KMS-11 (cell line): Measurements from ENCODE around the gene ABCC5.

Source experiments
- H2AFZ ChIP-seq: fragments of 200-600 bp; sonication (generic); 2 replicates; pipeline ENCODE4 v1.6.1; 2016; ENCODE audit warnings: antibody characterized with exemption, mixed run types, low read depth
- H3K27ac ChIP-seq: fragments of 200-600 bp; sonication (generic); 2 replicates; pipeline ENCODE4 v1.6.1; 2016; ENCODE audit warnings: mild to moderate bottlenecking, mixed run types
- H3K27me3 ChIP-seq: fragments of 200-600 bp; sonication (generic); 2 replicates; pipeline ENCODE4 v1.6.1; 2017; ENCODE audit warnings: mild to moderate bottlenecking, low read depth, mixed run types, moderate library complexity; ENCODE audit not compliant: insufficient read depth
- H3K36me3 ChIP-seq: fragments of 200-600 bp; sonication (generic); 2 replicates; pipeline ENCODE4 v1.6.1; 2017; ENCODE audit warnings: mild to moderate bottlenecking, mixed run types; ENCODE audit not compliant: insufficient read depth
- H3K4me1 ChIP-seq: fragments of 200-600 bp; sonication (generic); 2 replicates; pipeline ENCODE4 v1.6.1; 2016; ENCODE audit warnings: mild to moderate bottlenecking, low read depth, mixed run types; ENCODE audit not compliant: poor library complexity, severe bottlenecking
- H3K4me2 ChIP-seq: fragments of 200-600 bp; sonication (generic); 2 replicates; pipeline ENCODE4 v1.7.0; 2016; ENCODE audit warnings: mild to moderate bottlenecking, mixed run types
- H3K4me3 ChIP-seq: fragments of 200-600 bp; sonication (generic); IDR thresholded peaks from 2 replicates; pipeline ENCODE4 v1.6.1; 2017; ENCODE audit warnings: low read depth, low read length, mixed read lengths; ENCODE audit not compliant: insufficient read depth
- H3K79me2 ChIP-seq: fragments of 200-600 bp; sonication (generic); 2 replicates; pipeline ENCODE4 v1.6.1; 2016; ENCODE audit warnings: low read depth, mixed run types; ENCODE audit not compliant: insufficient read depth
- H3K9ac ChIP-seq: fragments of 200-600 bp; sonication (generic); 2 replicates; pipeline ENCODE4 v1.6.1; 2016; ENCODE audit warnings: mild to moderate bottlenecking, mixed run types
- H4K20me1 ChIP-seq: fragments of 200-600 bp; sonication (generic); 2 replicates; pipeline ENCODE4 v1.6.1; 2016; ENCODE audit warnings: mild to moderate bottlenecking, mixed run types; ENCODE audit not compliant: insufficient read depth
- CTCF ChIP-seq: fragments of 200-600 bp; sonication (generic); conservative IDR thresholded peaks from 2 replicates; pipeline ENCODE4 v1.6.1; 2017; ENCODE audit warnings: low read depth, mild to moderate bottlenecking, antibody characterized with exemption, low read length, moderate library complexity, mixed read lengths

ABCC5 gene

GRCh38 chr3:183875411-183875810 is 142.3 kb downstream of the ABCC5 start:
- Histone ChIP-seq H3K4me1 (no peaks in the 10 kb centered on the region), H3K9ac (no peak overlapping the region), H3K36me3 (peaks cover 5% of the 10 kb centered on the region; the same call in 1 of the 2 replicates), H3K27ac (no peak overlapping the region), H4K20me1 (peaks cover 10% of the 10 kb centered on the region; the same call in 1 of the 2 replicates), H3K79me2 (peaks cover 74% of the 10 kb centered on the region), H2AFZ (no peak overlapping the region), H3K27me3 (no peaks in the 10 kb centered on the region), H3K4me3 (no peak overlapping the region), H3K4me2 (no peak overlapping the region)
- TF ChIP-seq CTCF: no peak

- Histone ChIP-seq H3K4me3 (no peak overlapping the region), H2AFZ (no peak overlapping the region), H3K27ac (no peak overlapping the region), H3K9ac (no peak overlapping the region), H3K27me3 (no peaks in the 10 kb centered on the region), H4K20me1 (peaks cover 10% of the 10 kb centered on the region; the same call in 1 of the 2 replicates), H3K4me2 (no peak overlapping the region), H3K4me1 (no peaks in the 10 kb centered on the region), H3K79me2 (peaks cover 59% of the 10 kb centered on the region), H3K36me3 (peaks cover 5% of the 10 kb centered on the region; the same call in 1 of the 2 replicates)
- no peak for TF ChIP-seq CTCF
These were observed 143.8 kb downstream of the ABCC5 start for GRCh38 chr3:183873914-183874313.

- Histone ChIP-seq H3K79me2 (peaks cover 46% of the 10 kb centered on the region; the same call in 1 of the 2 replicates), H3K4me3 (no peak overlapping the region), H4K20me1 (peaks cover 10% of the 10 kb centered on the region; the same call in 1 of the 2 replicates), H3K27ac (no peak overlapping the region), H3K36me3 (no peaks in the 10 kb centered on the region; the same call in 1 of the 2 replicates), H3K4me1 (no peaks in the 10 kb centered on the region), H3K4me2 (no peak overlapping the region), H3K9ac (no peak overlapping the region), H3K27me3 (no peaks in the 10 kb centered on the region), H2AFZ (no peak overlapping the region)
- TF ChIP-seq CTCF: no peak
These were observed 146.1 kb downstream of the ABCC5 start for GRCh38 chr3:183871541-183871940.

- Histone ChIP-seq H3K27me3 (no peaks in the 10 kb centered on the region), H2AFZ (no peak overlapping the region), H3K4me2 (no peak overlapping the region), H3K36me3 (peaks cover 8% of the 10 kb centered on the region; the same call in 1 of the 2 replicates), H3K79me2 (peaks cover 46% of the 10 kb centered on the region; the same call in 1 of the 2 replicates), H4K20me1 (peaks cover 8% of the 10 kb centered on the region; the same call in 1 of the 2 replicates), H3K4me3 (no peak overlapping the region), H3K9ac (no peak overlapping the region), H3K27ac (no peak overlapping the region), H3K4me1 (no peaks in the 10 kb centered on the region)
- TF ChIP-seq CTCF: no peak
These were observed 147.1 kb downstream of the ABCC5 start for GRCh38 chr3:183870563-183870962.
